ENCODE data around the gene ZBTB49.

- TF ChIP-seq POLR2A (IDR thresholded peaks at IDR 0.05) (no peak), CTCF (IDR thresholded peaks at IDR 0.05) (no peak)
These were observed 19.5 kb upstream of the ZBTB49 start for GRCh38 chr4:4270529-4270928.

Measured in esophagus squamous epithelium (tissue), 4 donors.